ENCODE measurements around the gene ANKRD2.
"Not testable (repeated sequence)": the region's sequence is repeated elsewhere in the genome, so short reads cannot be mapped to it uniquely, and the experiment has no call there.

ANKRD2 gene

DNA sequence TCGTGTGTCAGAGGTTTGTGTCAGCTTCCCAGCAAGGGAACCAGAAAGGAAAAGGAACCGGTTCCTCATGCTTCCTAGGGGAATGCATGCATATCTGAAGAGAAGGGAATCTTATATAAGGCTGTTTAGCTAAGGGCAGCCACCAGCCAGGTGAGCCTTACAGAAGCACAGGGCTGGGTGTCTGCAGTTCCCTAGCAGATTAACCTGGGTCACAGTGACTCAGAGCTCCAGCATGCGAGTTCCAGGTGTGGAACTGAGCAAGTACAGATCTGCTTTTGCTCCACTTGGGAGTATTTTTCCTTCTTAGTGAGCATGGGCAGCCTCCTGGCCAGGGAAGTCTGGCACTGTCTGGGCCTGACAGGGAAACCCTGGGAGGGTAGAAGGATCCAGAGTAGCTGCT is 957 bp upstream of the ANKRD2 start:
- no peak for DNase-seq (ENCODE audit: low read depth)

DNA sequence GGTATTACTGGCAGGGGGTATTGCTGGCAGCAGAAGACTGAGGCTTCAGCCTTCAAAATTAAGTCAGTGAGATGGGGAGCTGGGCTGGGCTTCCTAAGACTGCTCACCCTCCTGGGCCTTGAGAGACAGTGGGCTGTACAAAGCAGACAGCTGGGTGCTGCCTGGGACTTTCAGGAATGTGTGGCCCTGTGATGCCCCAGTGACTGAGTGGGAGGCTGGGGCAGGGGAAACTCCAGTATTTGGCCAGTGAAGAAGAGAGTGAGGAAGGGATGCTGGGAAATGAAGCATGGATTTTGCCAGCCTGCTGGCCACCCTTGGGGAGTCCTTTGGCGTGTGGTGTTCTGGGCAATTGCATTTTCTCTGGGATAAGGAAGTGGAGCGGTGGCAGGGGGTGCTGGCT is 442 bp downstream of the ANKRD2 start:
- peak; percentile 62 for DNase-seq (ENCODE audit: low read depth)

DNA sequence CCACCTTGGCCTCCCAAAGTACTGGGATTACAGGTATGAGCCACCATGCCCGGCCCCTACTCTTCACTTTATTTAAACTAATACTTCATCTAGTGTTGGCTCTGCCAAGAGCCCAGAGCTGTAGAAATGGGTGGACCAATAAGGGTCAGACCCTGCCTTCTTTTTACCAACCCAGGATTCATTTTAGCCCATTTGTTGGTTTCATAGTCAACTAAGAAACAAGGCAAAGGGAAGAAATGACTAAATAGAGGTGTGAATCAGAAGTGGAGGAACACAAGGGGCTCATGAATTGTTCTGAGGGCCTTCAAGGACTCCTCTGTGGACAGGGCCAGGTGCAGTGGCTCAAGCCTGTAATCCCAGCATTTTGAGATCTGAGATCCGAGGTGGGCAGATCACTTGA is 1.1 kb downstream of the ANKRD2 start:
- no peak for DNase-seq (ENCODE audit: low read depth)

DNA sequence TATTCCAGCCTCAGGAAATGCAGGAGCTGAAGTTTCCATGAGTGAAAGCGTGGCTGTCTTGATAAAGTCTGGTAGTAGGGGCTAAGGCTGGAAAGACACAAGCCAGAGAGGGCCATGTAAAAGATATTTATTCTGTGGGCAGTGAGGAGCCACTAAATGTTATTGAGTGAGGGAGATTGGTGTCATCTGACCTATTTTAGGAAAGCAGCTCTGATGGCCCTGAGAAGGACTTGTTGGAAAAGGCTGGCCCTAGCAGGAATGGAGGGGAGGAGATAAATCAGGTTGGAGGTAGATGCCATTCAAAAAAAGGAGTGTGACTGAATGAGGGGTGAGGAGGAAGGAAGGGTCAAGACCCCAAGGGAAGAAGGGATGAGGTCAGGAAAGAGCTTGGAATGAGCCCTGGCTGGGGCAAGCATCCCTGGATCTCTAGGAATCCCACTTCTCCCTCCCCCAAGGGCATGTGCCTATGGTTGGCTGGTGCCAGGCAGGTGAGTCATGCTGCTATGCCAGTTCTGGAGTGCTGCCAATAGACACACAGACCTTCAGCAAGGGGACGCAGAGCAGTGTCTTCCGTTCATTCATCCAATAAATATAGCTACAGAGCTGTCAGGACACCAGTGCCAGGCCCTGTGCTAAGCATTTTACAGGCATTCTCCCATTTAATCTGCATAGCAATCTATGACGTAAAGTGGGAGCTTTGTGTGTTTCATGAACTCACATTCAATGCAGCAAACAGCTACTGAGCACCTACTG is 2.0 kb downstream of the ANKRD2 start:
- peak; percentile 94 for DNase-seq (ENCODE audit: low read depth)

DNA sequence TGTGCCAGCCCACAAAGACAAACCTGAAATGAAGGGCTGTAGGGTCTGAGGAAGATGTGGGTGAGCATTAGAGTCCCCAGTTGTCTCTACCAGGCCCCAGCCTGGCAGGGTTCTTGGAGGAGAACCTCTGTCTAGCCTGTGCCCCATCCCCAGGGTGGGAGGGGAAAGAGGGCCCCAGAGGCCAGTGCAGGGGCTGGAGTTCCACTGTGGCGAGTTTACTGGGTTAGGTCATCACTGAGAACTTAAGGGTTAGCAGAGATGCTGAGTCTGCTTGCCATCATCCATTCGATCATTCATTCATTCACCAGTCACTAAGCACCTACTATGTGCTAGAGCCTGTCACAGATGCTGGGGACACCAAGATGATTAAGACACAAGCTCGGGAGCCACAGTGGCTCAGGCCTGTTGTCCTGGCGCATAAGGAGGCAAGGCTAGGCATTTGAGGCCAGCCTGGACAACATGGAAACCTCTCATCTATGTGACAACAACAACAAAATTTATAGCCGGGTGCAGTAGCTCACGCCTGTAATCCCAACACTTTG is 2.6 kb downstream of the ANKRD2 start:
- no peak for DNase-seq (ENCODE audit: low read depth)

DNA sequence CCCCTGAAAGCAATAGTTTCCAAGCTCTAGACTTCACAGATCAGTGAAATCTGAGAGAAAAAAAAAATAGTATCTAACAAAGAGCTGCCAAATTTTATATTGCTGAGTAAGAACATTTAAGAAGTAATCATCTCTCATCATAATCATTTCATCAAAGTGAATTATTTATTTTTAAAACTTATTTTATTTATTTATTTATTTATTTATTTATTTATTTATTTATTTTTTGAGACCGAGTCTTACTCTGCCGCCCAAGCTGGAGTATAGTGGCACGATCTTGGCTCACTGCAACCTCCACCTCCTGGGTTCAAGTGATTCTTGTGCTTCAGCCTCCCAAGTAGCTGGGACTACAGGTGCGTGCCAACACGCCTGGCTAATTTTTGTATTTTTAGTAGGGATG is 3.9 kb downstream of the ANKRD2 start:
- not testable (repeated sequence) for DNase-seq (ENCODE audit: low read depth)

DNA sequence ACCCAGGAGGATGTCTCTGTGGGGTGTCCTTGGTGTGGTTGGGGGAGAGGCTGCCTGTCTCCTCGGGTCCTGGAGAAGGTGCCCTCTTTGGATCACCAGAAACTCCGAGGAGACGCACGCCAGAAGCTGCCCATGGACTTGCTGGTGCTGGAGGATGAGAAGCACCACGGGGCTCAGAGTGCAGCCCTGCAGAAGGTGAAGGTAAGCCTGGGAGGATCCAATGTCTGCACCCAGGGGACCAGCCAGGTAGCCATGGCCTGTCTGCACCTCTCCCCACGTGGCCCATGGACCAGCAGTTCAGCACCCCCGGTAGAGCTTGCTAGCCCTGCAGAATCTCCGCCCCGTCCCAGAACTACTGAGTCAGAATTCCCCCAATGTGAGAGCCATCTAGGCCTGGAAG is 5.1 kb downstream of the ANKRD2 start:
- DNase-seq (ENCODE audit: low read depth) = no peak

DNA sequence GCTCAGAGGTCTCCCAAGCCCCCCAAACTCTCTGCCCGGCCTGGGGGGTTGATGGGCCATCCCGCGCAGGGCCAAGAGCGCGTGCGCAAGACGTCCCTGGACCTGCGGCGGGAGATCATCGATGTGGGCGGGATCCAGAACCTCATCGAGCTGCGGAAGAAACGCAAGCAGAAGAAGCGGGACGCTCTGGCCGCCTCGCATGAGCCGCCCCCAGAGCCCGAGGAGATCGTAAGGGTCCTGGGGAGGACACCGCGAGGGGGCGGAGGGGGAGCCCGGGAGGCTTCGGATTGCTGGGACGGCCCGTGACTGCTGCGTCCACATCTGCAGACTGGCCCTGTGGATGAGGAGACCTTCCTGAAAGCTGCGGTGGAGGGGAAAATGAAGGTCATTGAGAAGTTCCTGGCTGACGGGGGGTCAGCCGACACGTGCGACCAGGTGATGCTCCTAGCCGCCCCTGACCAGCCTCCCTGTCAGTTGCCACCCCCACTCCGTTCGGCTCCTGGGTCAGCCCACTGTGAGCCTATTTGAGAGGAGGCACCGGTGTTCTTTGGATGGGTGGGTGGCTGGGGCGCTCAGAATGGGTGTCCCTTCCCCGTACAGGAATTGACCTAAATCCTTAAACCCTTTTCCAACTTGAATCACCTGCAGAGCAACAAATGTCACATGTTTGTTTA is 5.7 kb downstream of the ANKRD2 start:
- no peak for DNase-seq (ENCODE audit: low read depth)

DNA sequence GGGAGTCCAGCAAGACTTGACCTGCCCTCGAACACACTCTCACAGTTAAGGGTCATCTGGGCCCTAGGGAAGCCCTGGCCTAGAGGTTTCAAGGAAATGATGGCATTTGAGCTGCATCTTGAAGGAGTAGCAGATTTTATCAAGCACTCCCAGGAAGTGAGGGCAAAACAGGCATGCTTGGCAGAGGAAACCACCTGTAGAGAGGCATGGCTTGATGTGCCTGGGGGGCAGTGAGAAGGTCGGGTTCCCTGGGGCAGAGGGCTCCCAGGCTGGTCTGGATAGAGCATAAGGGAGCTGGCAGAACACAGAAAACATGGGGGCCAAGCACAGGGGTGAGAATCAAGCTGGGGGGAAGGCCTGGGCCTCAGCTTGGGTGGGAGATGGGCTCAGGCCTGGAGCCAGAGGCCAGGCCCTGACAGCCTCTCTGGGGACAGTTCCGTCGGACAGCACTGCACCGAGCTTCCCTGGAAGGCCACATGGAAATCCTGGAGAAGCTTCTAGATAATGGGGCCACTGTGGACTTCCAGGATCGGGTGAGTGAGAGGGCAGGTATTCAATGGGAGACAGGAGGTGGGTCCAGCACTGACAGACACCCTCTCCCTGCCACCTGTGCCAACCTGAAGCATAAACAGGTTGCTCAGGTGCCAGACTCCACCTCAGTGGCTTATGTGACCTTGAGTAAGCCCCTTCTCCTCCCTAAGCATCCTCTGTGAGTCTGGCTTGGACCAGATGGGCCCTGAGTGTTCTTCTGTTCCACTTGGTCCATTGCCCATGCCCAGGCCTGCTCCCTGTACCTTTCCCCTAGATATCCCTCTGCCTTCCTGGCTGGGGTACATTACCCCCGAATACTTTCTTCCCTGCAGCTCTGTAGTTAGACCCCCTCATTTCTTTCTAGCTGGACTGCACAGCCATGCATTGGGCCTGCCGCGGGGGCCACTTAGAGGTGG is 8.1 kb downstream of the ANKRD2 start:
- no peak for DNase-seq (ENCODE audit: low read depth)

DNA sequence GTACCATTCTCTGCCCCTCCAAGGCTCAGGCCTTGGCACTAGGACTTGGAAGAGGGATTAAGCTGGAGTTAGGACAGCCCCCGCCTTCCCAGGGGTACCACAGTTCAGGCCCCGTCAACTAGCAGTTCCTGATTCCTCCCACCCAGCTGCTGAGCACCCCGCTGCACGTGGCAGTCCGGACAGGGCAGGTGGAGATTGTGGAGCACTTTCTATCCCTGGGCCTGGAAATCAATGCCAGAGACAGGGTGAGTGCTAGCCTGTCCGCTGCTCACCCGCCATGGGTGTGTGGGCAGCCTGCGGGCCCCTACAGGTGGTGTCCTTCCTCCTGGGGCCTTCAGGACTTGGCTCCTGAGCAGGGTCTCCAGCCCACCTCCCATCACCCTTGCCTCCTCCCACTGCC is 9.6 kb downstream of the ANKRD2 start:
- no peak for DNase-seq (ENCODE audit: low read depth)

DNA sequence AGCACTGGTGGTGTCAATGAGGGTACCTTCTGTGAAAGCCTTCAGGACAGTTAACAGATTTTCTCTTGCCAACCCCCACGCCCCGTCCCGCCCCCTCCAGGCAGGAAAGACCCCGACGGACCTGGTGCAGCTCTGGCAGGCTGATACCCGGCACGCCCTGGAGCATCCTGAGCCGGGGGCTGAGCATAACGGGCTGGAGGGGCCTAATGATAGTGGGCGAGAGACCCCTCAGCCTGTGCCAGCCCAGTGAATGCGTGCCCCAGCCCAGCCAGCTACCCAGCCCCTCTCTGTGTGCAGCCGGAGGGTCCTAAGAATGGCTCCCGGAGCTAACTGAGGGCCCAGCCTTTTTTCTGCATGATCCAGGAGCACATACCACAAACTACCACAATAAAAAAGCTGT is 10.9 kb downstream of the ANKRD2 start:
- DNase-seq (ENCODE audit: low read depth) = no peak

DNA sequence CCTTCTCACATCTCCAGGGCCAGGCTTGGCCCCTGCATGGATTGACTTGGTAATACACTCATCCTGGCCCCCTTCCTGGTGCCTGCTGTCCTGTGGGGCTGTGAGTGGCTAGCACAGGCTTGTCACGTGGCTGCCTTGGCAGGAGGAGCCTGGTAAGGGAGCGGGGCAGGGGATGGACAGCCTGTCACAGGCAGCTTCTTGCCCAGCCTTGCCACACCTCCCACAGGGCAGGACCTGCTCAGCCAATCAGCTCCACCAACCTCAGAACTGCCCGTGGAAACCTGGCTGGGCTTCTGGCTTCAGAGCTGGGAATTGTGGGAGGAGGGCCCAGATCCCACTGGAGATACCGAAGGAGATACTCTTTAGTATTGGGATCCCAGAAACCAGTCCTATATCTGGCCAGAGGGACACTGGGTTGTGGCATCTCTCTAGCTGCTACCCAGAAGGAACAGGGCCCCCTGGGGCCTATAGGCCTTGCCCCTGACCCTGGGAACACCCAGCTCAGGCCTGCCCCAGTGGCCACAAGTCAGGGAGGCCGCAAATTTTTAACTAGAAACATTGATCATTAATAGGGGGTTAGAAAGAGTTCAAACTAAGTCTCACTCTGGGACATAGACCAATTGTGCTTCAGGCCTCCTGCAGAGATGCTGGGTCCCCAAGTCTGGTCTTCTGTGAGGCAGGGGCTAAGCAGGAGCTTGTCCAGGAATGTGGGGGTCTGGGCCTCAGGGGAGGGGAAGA is 11.7 kb downstream of the ANKRD2 start, which contains the start of gene HOGA1:
TSS of gene HOGA1 (plus strand) at position 330 of the 738 bp plus-strand sequence. CDS start at position 645, 315 bp downstream.
- DNase-seq (ENCODE audit: low read depth) = peak; percentile 84

DNA sequence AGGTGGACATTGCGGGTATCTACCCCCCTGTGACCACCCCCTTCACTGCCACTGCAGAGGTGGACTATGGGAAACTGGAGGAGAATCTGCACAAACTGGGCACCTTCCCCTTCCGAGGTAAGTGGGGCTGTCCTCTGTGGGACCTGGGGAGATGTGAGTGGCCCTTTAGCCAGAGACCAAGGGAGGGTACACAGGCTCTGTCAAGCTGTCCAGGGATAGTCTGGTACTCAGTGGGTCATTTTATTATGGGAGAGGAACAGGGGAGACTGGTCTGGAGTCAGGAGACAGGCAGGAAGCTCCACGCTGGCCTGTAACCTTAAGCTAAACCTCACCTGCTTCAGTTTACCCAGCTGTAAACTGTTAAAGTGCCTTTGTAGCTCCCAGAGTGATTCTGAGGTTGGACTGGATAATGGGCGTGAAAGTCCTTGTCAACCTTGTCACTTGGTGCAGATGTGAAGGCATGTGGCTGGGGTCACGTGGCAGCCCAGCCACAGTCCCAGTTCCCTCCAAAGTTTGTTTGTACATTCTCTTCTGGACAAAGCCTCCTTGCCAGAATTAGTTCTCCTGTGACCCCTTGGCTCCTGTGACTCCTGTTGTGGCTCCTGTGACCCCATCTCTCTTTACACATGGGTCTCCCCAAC is 12.3 kb downstream of the ANKRD2 start:
- DNase-seq (ENCODE audit: low read depth) = no peak

DNA sequence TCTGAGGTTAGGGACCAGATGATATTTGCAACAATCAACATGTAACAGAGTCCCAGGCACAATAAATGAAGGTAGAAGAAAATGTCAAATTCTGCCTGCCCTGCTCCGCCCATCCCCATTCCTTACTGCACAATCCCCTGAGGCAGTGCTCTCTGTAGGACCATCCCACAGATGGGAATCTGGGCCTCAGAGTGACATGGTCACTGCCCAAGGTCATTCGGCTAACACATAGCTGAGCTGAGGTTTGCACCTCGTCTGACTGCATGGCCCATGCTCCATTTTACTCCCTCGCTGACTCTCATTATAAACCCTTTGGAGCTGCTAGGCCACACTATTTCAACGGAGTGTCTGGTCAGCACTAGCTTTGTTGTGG is 12.8 kb downstream of the ANKRD2 start:
- DNase-seq (ENCODE audit: low read depth) = no peak

DNA sequence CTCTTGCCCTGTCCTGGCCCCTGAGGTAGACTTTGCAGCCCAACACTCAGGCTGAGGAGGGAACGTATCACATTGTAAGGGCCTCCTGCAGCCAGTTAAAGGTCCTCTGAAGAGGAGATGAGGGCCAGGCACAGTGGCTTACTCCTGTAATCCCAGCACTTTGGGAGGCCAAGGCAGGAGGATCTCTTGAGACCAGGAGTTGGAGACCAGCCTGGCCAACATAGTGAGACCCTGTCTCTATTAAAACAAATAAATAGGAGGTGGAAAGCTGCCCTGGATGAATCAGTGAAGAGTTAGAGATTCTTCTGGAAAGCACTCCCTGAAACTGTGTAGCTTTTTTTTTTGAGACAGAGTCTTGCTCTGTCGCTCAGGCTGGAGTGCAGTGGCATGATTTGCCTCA is 14.6 kb downstream of the ANKRD2 start:
- no peak for DNase-seq (ENCODE audit: low read depth)

DNA sequence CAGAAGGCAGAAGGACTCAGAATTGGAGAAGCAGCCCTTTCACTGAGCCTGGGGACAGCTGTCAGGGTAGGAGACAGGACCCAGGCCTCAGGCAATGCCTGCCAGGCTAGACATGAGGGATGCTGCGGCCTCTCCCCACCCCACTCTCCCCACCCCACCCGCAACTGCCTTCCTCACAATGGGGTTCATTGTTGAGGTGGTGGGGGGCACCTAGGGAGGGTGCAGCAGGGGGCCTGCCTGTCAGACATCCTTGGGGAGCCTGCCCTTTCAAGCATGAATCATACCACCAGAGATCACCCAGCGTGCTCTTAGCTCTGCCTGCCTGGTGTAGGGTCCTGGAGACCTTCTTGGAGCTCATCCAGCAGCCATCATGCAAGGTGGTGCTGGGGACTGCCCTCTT is 16.9 kb downstream of the ANKRD2 start, which contains the start of gene C10orf62:
TSS of gene C10orf62 (plus strand) at position 243 of the 400 bp plus-strand sequence. CDS start 177 bp downstream, outside the sequence.
- DNase-seq (ENCODE audit: low read depth) = no peak

DNA sequence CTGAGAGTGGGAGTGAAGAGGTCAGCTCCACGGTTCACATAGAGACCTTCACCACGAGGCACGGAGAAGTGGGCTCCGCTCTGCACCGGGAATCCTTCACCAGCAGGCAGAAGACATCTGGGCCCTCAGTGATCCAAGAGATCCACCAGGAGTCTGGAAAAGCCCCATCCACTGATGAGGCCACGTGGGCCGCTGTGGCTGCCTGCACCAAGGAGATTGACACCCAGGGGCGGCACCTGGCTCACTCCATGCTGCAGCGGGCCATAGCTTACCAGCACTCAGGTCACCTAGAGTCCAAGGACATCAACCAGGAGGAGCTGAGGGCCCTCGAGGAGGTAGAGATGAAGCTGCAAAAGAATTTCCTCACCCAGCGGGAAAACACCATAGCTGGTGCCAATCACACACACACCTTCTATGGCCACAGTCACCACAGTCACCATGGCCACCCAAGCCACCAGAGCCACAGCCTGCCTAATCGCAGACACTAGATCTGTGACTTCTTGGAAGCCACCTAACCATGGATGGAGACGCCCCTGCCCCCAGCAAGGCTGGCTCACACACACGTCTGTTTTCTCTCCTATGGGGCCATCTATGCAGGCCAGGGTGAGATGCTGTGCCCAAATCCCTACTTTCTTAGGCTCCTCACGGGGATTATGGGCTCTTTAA is 17.6 kb downstream of the ANKRD2 start:
- no peak for DNase-seq (ENCODE audit: low read depth)

DNA sequence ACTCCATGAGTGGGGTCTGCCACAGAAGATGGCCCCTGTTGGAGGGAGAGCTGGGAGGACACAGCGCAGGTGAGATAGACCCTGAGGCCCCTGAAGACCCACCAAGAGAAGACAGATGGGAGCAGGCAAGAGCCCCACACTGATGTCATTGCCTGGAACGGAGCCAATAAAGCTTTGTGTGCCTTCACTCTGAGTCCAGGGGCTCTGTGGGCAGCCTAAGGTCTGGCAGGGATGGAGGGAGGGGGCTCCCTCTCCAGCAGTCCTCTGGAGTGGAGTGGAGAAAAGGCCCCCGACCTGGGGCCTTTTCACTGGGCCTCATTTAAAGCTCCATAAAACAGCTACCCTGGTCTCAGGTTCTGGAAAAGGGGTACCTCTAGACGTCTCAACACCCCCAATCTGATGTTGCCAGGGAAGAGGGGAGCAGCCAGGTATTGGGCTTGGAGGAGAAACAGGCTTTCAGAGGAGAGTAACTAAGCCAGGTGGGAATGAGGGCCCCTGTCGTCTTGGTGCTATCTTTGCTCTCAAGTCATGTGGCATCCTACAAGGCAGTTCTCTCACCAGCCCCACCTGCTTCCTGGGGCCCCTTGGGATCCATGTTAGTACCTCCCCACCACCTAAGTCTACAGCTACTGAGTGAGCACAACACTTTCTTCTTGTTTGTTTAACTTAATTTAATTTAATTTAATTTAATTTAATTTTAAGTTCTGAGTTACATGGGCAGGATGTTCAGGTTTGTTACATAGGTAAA is 18.3 kb downstream of the ANKRD2 start:
- no peak for DNase-seq (ENCODE audit: low read depth)

DNA sequence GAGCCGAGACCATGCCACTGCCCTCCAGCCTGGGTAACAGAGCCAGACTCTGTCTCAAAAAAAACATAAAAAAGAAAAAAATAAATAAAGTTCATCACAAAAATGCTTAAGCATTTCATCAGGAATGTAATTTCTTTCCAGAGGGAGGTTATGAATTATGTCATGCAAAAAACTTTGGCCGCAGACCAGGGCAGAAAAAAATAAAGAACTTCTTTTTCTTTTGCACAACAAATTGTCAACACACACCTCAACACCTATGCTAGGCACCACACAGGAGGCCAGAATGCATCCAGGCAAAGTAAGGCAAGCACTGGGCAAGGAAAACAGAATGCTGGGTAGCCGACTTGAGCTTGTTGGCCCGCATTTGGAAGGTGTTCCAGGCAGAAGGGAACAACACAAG is 20.8 kb downstream of the ANKRD2 start:
- peak; percentile 12 for DNase-seq (ENCODE audit: low read depth)

Data from EH (cell line).